Measurements from ENCODE around the gene CAMK1D. TPM values are rescaled to one million over a fixed set of nuclear protein-coding genes. Genes with fewer than 3 reads are reported as not detected.

Gene CAMK1D
- total and polyA plus RNA-seq, 2 donors (not counting 3 experiments of a cell fraction or from before 2014, with no cell fraction given): 0.37 to 4.2 TPM

DNA sequence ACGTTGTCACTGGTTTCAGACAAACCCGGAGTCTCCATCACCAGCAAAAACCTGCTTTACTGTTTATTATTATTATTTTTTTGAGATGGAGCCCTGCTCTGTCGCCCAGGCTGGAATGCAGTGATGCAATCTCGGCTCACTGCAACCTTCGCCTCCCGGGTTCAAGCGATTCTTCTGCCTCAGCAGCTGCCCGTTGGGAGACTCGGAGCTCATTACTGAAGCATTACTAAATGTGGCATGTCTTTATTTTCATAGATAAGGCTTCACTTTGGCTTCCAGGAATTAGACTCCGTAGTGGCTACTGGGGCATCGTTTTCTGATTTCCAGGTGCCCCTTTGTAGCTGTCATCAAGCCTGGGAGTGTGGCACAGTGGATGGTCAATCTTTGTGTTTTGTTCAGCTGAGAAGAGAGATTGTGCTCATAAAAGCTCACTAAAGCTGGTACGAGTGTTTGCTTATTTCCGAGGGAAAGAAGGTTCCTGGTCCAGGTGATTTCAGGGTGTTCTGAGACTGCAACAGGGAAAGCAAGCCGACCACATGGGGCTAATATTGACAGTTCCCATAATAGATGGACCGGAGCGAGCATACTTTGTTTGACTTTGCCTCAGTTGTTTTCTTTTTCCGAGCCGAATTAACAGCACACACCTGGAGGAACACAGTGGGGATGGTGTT, 163.1 kb downstream of the CAMK1D start:
- TF ChIP-seq POLR2AphosphoS5 (IDR thresholded peaks at IDR 0.05; ENCODE audit: insufficient read depth, low read depth, low read length) (no peak), GATA2 (IDR thresholded peaks at IDR 0.05; ENCODE audit: insufficient read depth, insufficient read length, low read depth, low read length) (no peak), EZH2 (IDR thresholded peaks at IDR 0.05; ENCODE audit: borderline replicate concordance, low read depth, low read length, severe bottlenecking) (no peak), FOS (IDR thresholded peaks at IDR 0.05; ENCODE audit: borderline replicate concordance, insufficient read depth, low read length) (no peak), MYC (IDR thresholded peaks at IDR 0.05; ENCODE audit: low read depth, low read length) (no peak), MAX (IDR thresholded peaks at IDR 0.05; ENCODE audit: insufficient read depth, insufficient read length) (no peak), JUN (IDR thresholded peaks at IDR 0.05; ENCODE audit: borderline replicate concordance, insufficient read depth, insufficient read length, low read depth) (no peak)
- TF ChIP-seq, protein P1, sequence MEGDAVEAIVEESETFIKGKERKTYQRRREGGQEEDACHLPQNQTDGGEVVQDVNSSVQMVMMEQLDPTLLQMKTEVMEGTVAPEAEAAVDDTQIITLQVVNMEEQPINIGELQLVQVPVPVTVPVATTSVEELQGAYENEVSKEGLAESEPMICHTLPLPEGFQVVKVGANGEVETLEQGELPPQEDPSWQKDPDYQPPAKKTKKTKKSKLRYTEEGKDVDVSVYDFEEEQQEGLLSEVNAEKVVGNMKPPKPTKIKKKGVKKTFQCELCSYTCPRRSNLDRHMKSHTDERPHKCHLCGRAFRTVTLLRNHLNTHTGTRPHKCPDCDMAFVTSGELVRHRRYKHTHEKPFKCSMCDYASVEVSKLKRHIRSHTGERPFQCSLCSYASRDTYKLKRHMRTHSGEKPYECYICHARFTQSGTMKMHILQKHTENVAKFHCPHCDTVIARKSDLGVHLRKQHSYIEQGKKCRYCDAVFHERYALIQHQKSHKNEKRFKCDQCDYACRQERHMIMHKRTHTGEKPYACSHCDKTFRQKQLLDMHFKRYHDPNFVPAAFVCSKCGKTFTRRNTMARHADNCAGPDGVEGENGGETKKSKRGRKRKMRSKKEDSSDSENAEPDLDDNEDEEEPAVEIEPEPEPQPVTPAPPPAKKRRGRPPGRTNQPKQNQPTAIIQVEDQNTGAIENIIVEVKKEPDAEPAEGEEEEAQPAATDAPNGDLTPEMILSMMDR (IDR thresholded peaks at IDR 0.05; ENCODE audit: extremely low read depth in 1 of 2, insufficient read depth in 1 of 2, low read depth in 1 of 2, low read length in 2 of 2): no peak
- dilution Hi-C loops (cut with MboI; ENCODE audit: extremely low pct_ligation_motif_present, low sequenced_read_pairs) (no loop called here), intact Hi-C loops (cut with micrococcal nuclease) (no loop called here)
- CTCF ChIA-PET: interaction anchor here (2.3 kb wide), 1 partner anchor 144 kb away, joined by 6 read pairs; no protein-coding TSS in a partner anchor
- H3K9ac ChIP-seq (replicated peaks; ENCODE audit: extremely low read depth, insufficient read depth, low read length): no peak overlapping the region
- no peaks in the 10 kb centered on the region for H3K4me1 ChIP-seq (ENCODE audit: control insufficient read depth, extremely low read depth, insufficient read depth, low read length)
- no peaks in the 10 kb centered on the region for H3K9me3 ChIP-seq (replicated peaks; ENCODE audit: control insufficient read depth, insufficient read depth, low read length)
- no TSS peak for BruUV-seq (replicated peaks)
- H2AFZ ChIP-seq (ENCODE audit: low read depth, low read length): no peak overlapping the region
- H3K4me3 ChIP-seq (replicated peaks in 1 of 3; ENCODE audit: insufficient read depth in 1 of 3, low read depth in 1 of 3, low read length in 3 of 3): no peak overlapping the region
- FAIRE-seq (no peak), DNase-seq (ENCODE audit: low read depth, low spot score) (no peak)
- POLR2A ChIA-PET: no interaction called here
- H3K4me2 ChIP-seq (ENCODE audit: insufficient read depth, low read length): no peak overlapping the region
- H3K36me3 ChIP-seq (ENCODE audit: control insufficient read depth in 2 of 2, extremely low read depth in 1 of 2, insufficient read depth in 2 of 2, low read length in 2 of 2): no peaks in the 10 kb centered on the region
- H3K27ac ChIP-seq (ENCODE audit: insufficient read depth, low read depth, low read length): no peak overlapping the region
- H3K9me1 ChIP-seq (replicated peaks; ENCODE audit: control insufficient read depth, extremely low read depth, insufficient read depth, low read length): no peaks in the 10 kb centered on the region
- H3K79me2 ChIP-seq (ENCODE audit: control insufficient read depth, insufficient read depth, low read length): no peaks in the 10 kb centered on the region
- no peaks in the 10 kb centered on the region for H4K20me1 ChIP-seq (replicated peaks; ENCODE audit: control insufficient read depth, extremely low read depth, insufficient read depth, low read length)
- H3K27me3 ChIP-seq (ENCODE audit: control insufficient read depth in 2 of 2, insufficient read depth in 2 of 2, low read length in 2 of 2): no peaks in the 10 kb centered on the region

Data from endothelial cell of umbilical vein (primary cell).